ENCODE data around the gene PTPN12.

PTPN12 gene

DNA sequence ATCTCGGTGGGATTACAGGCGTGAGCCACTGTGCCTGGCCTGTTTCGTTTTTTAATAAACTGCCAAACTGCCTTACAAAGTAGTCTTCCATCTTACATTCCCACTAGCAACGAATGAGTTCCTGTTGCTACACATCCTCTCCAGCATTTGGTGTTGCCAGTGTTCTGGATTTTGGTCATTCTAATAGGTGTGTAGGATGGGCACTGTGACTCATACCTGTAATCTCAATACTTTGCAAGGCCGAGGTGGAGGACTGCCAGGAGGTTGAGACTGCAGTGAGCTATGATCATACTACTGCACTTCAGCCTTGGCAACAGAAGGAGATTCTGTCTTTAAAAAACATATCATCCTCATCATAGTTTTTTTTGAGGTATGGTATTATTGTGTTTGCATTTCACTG lies 137.8 kb downstream of the PTPN12 start:
- Mint-ChIP-seq H3K36me3 (ENCODE audit: low read depth) (peaks cover 29% of the 10 kb centered on the region), H3K27ac (no peak overlapping the region), H3K27me3 (no peaks in the 10 kb centered on the region), H3K9me3 (no peaks in the 10 kb centered on the region), H3K4me3 (no peak overlapping the region), H3K4me1 (ENCODE audit: low read depth) (no peaks in the 10 kb centered on the region)
- intact Hi-C loops (cut with micrococcal nuclease): no loop called here

GRCh38 chr7:77679608-77680007 lies 142.5 kb downstream of the PTPN12 start:
- peaks cover 8% of the 10 kb centered on the region for H3K9me3 Mint-ChIP-seq
- no peak overlapping the region for H3K27ac Mint-ChIP-seq
- intact Hi-C loops (cut with micrococcal nuclease): no loop called here
- no peaks in the 10 kb centered on the region for H3K4me1 Mint-ChIP-seq (ENCODE audit: low read depth)
- no peaks in the 10 kb centered on the region for H3K27me3 Mint-ChIP-seq
- H3K36me3 Mint-ChIP-seq (ENCODE audit: low read depth): peaks cover 39% of the 10 kb centered on the region
- no peak overlapping the region for H3K4me3 Mint-ChIP-seq

- Mint-ChIP-seq H3K36me3 (ENCODE audit: low read depth) (peaks cover 39% of the 10 kb centered on the region), H3K4me1 (ENCODE audit: low read depth) (peaks cover 3% of the 10 kb centered on the region), H3K9me3 (peaks cover 8% of the 10 kb centered on the region), H3K4me3 (no peak overlapping the region), H3K27ac (no peak overlapping the region), H3K27me3 (no peaks in the 10 kb centered on the region)
- intact Hi-C loops (cut with micrococcal nuclease): no loop called here
These were observed 143.2 kb downstream of the PTPN12 start for GRCh38 chr7:77680266-77680665.

GRCh38 chr7:77684030-77684429 lies 146.9 kb downstream of the PTPN12 start:
- peaks cover 8% of the 10 kb centered on the region for H3K9me3 Mint-ChIP-seq
- H3K4me3 Mint-ChIP-seq: no peak overlapping the region
- peaks cover 15% of the 10 kb centered on the region for H3K4me1 Mint-ChIP-seq (ENCODE audit: low read depth)
- H3K27ac Mint-ChIP-seq: no peak overlapping the region
- peaks cover 45% of the 10 kb centered on the region for H3K36me3 Mint-ChIP-seq (ENCODE audit: low read depth)
- intact Hi-C loops (cut with micrococcal nuclease): no loop called here
- H3K27me3 Mint-ChIP-seq: no peaks in the 10 kb centered on the region

DNA sequence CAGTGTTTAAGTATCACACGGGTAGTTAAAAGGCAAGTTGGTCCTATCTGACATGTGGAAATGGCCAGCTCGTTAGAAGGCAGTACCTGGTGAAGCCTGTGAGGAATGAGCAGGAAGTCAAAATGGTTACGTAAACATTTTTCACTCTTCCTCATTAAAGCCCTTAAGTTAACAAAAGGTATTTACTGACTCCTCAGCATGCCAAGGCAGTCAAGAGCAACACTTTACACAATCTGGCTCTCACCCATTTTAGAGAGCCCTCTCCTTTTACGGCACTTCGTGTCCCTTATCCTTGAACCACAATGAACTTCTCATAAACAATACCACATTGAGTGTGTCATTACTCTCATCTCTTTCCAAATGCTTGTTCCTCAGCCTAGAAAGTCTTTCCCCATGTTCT lies 148.1 kb downstream of the PTPN12 start:
- Mint-ChIP-seq H3K9me3 (peaks cover 8% of the 10 kb centered on the region), H3K36me3 (ENCODE audit: low read depth) (peaks cover 48% of the 10 kb centered on the region), H3K27ac (no peak overlapping the region), H3K4me1 (ENCODE audit: low read depth) (peaks cover 15% of the 10 kb centered on the region), H3K27me3 (no peaks in the 10 kb centered on the region), H3K4me3 (no peak overlapping the region)
- intact Hi-C loops (cut with micrococcal nuclease): loop anchor here (5.0 kb wide), 1 partner anchor 37 kb away; no protein-coding TSS in a partner anchor

DNA sequence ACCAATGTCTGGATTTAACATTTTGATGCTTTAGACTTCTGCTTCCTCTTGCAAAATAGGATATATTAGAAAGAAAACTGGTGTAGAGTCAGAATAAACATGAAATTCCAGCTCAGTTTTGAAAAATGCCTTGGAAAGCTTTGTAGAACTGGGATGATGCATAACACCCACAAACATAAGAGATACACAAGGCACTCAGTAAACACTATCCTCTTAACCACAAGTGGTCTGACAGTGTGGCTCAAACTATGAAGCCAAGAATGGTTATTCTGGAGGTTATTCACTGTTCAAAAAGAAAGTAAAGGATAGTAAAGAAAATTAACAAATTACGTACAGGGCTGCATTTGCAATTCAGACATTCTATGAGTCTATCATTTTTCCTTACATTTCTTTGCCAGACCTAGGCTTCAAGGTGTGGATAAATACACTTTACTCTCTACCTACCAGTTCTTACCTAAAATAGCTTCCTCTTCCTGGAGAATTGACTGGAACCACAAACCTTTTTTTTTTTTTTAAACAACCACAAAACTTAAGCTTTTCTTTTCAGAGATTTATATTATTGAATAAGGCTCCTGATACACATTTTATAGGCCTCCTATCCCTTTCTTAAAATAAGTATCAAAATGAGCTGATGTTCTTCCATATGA lies 150.1 kb downstream of the PTPN12 start:
- H3K9me3 Mint-ChIP-seq: peaks cover 6% of the 10 kb centered on the region

GRCh38 chr7:77687747-77688144 lies 150.7 kb downstream of the PTPN12 start:
- Mint-ChIP-seq H3K27me3 (no peaks in the 10 kb centered on the region), H3K9me3 (peaks cover under 1% of the 10 kb centered on the region), H3K36me3 (ENCODE audit: low read depth) (peaks cover 55% of the 10 kb centered on the region), H3K4me1 (ENCODE audit: low read depth) (peaks cover 15% of the 10 kb centered on the region), H3K27ac (peak overlapping the region; percentile 20), H3K4me3 (no peak overlapping the region)
- intact Hi-C loops (cut with micrococcal nuclease): loop anchor here (5.0 kb wide), 1 partner anchor 35 kb away; no protein-coding TSS in a partner anchor

More for the DNA sequence above, 150.1 kb downstream of the PTPN12 start:
- no peak overlapping the region for H3K4me3 Mint-ChIP-seq
- peaks cover 15% of the 10 kb centered on the region for H3K4me1 Mint-ChIP-seq (ENCODE audit: low read depth)
- peak overlapping the region; percentile 20 for H3K27ac Mint-ChIP-seq
- peaks cover 56% of the 10 kb centered on the region for H3K36me3 Mint-ChIP-seq (ENCODE audit: low read depth)
- no peaks in the 10 kb centered on the region for H3K27me3 Mint-ChIP-seq
- intact Hi-C loops (cut with micrococcal nuclease): loop anchor here (5.0 kb wide), 1 partner anchor 35 kb away; no protein-coding TSS in a partner anchor
